ENCODE data around the gene UNC45B. TPM values are rescaled to one million over a fixed set of nuclear protein-coding genes. Genes with fewer than 3 reads are reported as not detected.

UNC45B gene
- total and polyA plus RNA-seq, 2 of the 8 experiments (the other 6 are each of a cell fraction or from before 2014, with no cell fraction given), result 0.06 to 0.15 TPM

GRCh38 chr17:35235289-35235688 is 87.7 kb downstream of the UNC45B start:
- H3K9me3 ChIP-seq (ENCODE audit: insufficient read depth in 2 of 2, low read depth in 1 of 2, low read length in 1 of 2), result no peaks in the 10 kb centered on the region
- H3K4me2 ChIP-seq (ENCODE audit: insufficient read depth in 1 of 2, low read depth in 2 of 2, low read length in 2 of 2), result no peak overlapping the region
- DNase-seq (ENCODE audit: low read depth in 1 of 2, low spot score in 2 of 2) (no peak), FAIRE-seq (no peak)
- no peaks in the 10 kb centered on the region for H3K4me1 ChIP-seq (replicated peaks in 1 of 4; ENCODE audit: control insufficient read depth in 3 of 4, insufficient read depth in 4 of 4, low read length in 3 of 4)
- H3K27ac ChIP-seq (ENCODE audit: low read depth, low read length), result no peak overlapping the region
- ChIA-PET POLR2A (ENCODE audit: partially characterized antibody) (no interaction called here), CTCF (ENCODE audit: partially characterized antibody) (no interaction called here)
- no peaks in the 10 kb centered on the region for H3K79me1 ChIP-seq (ENCODE audit: low read depth, low read length)
- H2BK20ac ChIP-seq (ENCODE audit: low read length), result no peak overlapping the region
- H4K5ac ChIP-seq (ENCODE audit: insufficient read length, low read depth, low read length), result no peak overlapping the region
- no peak overlapping the region for H3K9ac ChIP-seq (replicated peaks in 1 of 4; ENCODE audit: extremely low read depth in 1 of 4, low read depth in 3 of 4, low read length in 3 of 4)
- H3K27me3 ChIP-seq (replicated peaks in 1 of 4; ENCODE audit: control insufficient read depth in 3 of 4, extremely low read depth in 1 of 4, insufficient read depth in 3 of 4, low read length in 3 of 4), result no peaks in the 10 kb centered on the region
- no peak overlapping the region for H4K91ac ChIP-seq (replicated peaks; ENCODE audit: insufficient read length, low read length)
- H4K8ac ChIP-seq (ENCODE audit: extremely low read depth, insufficient read depth, low read length), result no peak overlapping the region
- H2BK12ac ChIP-seq (ENCODE audit: low read depth, low read length), result no peak overlapping the region
- 78% methylated on average over 3 of the region's 3 CpGs; no CpG with 5 or more reads in 1 of the 2 experiments for WGBS, 2 experiments (ENCODE audit: extremely low coverage in 1 of 2, insufficient coverage in 1 of 2, insufficient read length in 1 of 2, insufficient replicate concordance in 2 of 2, low coverage in 1 of 2, low lambda C conversion rate in 2 of 2, missing lambda C conversion rate in 1 of 2)
- H3K4me3 ChIP-seq (ENCODE audit: extremely low read depth in 1 of 4, insufficient read depth in 2 of 4, low read depth in 3 of 4, low read length in 4 of 4), result no peak overlapping the region
- H3K56ac ChIP-seq (replicated peaks; ENCODE audit: insufficient read length, low read depth, low read length), result no peak overlapping the region
- no peak overlapping the region for H2BK5ac ChIP-seq (ENCODE audit: low read depth, low read length)
- no peak overlapping the region for H3K14ac ChIP-seq (ENCODE audit: insufficient read length)
- no peaks in the 10 kb centered on the region for H3K79me2 ChIP-seq (ENCODE audit: control insufficient read depth in 1 of 2, insufficient read depth in 2 of 2, low read length in 2 of 2)
- TF ChIP-seq ATF3 (IDR thresholded peaks at IDR 0.05; ENCODE audit: insufficient read depth, low read depth, low read length), result no peak
- TF ChIP-seq CTBP2 (IDR thresholded peaks at IDR 0.05; ENCODE audit: borderline replicate concordance, insufficient read depth, insufficient read length, low read length), result no peak
- no peak for TF ChIP-seq ZNF274 (IDR thresholded peaks at IDR 0.05; ENCODE audit: borderline replicate concordance, extremely low read depth, low read length)
- TF ChIP-seq, protein P1, sequence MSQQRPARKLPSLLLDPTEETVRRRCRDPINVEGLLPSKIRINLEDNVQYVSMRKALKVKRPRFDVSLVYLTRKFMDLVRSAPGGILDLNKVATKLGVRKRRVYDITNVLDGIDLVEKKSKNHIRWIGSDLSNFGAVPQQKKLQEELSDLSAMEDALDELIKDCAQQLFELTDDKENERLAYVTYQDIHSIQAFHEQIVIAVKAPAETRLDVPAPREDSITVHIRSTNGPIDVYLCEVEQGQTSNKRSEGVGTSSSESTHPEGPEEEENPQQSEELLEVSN (IDR thresholded peaks at IDR 0.05), result no peak
- no peak for TF ChIP-seq BRCA1 (IDR thresholded peaks at IDR 0.05; ENCODE audit: low read depth, low read length)
- TF ChIP-seq ATF2 (IDR thresholded peaks at IDR 0.05; ENCODE audit: low read length), result no peak
- TF ChIP-seq GABPA (IDR thresholded peaks at IDR 0.05; ENCODE audit: borderline replicate concordance, insufficient read depth, low read length), result no peak
- TF ChIP-seq SUZ12 (IDR thresholded peaks at IDR 0.05; ENCODE audit: low read length), result no peak
- no peak for TF ChIP-seq SIN3A (conservative IDR thresholded peaks at IDR 0.05 in 1 of 2, IDR thresholded peaks at IDR 0.05 in 1 of 2; ENCODE audit: low read depth in 1 of 2, low read length in 2 of 2)
- H3K23me2 ChIP-seq (ENCODE audit: low read depth, low read length), result no peaks in the 10 kb centered on the region
- no peak overlapping the region for H2AK5ac ChIP-seq (ENCODE audit: low read depth, low read length)
- no peak overlapping the region for H2BK120ac ChIP-seq (replicated peaks; ENCODE audit: low read depth, low read length)
- no peak overlapping the region for H3K23ac ChIP-seq (ENCODE audit: insufficient read length)
- H4K20me1 ChIP-seq (replicated peaks in 1 of 2; ENCODE audit: control insufficient read depth in 1 of 2, insufficient read depth in 2 of 2, low read length in 2 of 2), result no peaks in the 10 kb centered on the region
- H2BK15ac ChIP-seq (ENCODE audit: low read length), result no peak overlapping the region
- H3K4ac ChIP-seq (replicated peaks; ENCODE audit: insufficient read length, low read depth, low read length), result no peak overlapping the region
- H2AFZ ChIP-seq (ENCODE audit: low read length), result no peak overlapping the region
- no peak overlapping the region for H3K18ac ChIP-seq (ENCODE audit: extremely low read depth, low read length)
- no peaks in the 10 kb centered on the region for H3K36me3 ChIP-seq (ENCODE audit: control insufficient read depth in 2 of 4, insufficient read depth in 4 of 4, low read length in 3 of 4)
